Measurements from ENCODE around the gene ADK.

The ADK gene

DNA sequence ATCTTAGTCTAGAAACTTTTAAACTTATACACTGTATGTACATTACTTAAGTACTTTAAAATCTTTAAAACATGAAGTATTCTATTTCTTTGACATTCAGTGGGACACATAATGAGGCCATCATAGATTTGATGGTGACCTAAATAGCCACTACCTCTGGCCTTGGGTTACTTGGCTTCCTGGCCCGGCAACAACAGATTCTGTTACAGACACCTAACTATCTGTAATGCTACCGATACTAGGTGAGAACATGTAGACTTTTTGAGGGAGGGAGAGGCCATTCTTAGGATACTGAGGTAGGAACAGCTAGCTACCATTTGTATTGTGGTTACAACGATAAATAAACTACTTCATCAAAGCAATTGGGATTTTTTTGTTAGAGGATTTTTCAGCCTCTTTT, 520.7 kb downstream of the ADK start:
- no peak for DNase-seq (ENCODE audit: low read depth in 2 of 2)

DNA sequence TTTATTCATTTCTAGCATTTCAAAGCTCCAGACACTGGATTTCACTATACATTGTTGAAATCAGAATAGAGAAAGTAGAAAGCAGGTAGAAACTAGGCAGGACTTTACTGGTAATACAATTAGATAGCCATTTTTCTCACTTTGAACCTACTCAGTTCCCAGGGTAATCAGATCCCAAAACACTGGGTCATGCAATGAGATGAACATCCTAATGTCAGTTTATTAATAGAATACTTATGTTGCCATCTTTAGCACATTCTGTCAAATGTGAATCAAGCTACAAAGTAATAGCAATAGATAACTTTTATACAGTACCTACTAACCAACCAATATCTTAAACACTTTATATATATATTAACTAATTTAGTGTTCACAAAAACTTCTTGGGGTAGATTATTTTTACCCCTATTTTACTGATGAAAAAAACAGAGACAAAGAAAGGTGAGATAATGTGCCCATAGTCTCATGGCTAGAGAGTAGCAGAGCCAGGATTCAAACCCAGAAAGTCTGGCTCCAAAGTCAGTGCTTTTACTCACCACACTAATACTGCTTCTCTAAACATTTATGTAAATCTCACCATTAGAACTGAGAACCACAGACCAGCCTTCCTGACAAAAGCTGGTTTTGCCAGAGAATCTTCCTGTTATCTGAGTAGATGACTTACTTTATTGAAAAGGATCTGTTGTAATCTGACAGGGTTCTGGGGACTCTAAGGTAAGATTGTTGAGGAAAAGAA, 521.6 kb downstream of the ADK start:
- DNase-seq (ENCODE audit: low read depth in 2 of 2): no peak

DNA sequence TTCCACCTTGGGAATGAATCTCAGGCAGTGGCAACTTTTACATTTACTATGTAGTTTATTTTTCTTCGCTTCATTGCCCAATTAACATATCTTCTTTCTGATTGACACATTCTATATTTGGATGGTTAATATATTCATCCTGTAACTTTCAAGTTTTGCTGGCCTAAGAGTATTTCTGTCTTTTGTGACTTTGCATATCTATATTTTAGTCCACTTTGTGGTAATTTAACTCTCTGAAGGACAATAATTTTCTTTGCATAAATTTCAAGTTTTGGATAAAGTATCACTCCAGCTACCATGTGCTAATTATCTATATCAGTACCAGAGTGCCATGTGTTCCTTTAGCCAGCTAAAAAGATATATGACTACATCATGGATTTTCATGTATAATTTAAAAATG, 523.9 kb downstream of the ADK start:
- DNase-seq (ENCODE audit: low read depth in 2 of 2): no peak

DNA sequence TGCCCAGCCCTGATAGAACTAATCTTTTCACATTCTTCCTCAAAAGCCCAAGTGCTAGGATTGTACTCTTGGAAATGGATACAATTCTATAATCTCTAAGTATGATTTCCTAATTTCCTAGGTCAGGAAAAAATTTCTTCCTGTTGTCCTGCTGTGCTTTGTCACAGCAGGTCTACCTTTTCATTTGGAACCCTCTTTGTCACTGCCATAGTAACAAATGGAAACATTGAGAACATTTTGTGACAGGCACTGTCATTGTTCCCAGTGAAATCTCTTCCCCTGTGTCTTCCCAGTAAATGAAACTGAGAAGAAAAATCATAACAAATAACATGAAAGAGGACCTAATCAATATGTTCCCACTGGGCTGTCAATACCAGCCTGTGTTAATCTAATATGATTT, 524.5 kb downstream of the ADK start:
- DNase-seq (ENCODE audit: low read depth in 2 of 2): no peak

DNA sequence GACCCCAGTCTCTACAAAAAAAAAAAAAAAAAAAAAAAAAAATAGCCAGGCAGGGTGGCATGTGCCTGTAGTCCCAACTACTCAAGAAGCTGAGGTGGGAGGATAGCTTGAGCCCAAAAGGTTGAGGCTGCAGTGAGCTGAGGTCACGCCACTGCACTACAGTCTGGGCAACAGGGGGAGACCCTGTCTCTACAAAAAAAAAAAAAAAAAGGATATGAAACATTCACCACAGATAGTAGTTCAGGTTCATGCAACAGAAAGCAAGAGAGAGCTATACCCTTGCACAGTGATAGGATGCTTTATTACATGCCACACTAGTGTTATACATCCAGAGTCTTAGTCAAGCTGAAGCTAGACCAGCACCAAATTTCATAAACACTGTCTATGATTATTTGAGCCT, 526.9 kb downstream of the ADK start:
- DNase-seq (ENCODE audit: low read depth in 2 of 2): no peak

DNA sequence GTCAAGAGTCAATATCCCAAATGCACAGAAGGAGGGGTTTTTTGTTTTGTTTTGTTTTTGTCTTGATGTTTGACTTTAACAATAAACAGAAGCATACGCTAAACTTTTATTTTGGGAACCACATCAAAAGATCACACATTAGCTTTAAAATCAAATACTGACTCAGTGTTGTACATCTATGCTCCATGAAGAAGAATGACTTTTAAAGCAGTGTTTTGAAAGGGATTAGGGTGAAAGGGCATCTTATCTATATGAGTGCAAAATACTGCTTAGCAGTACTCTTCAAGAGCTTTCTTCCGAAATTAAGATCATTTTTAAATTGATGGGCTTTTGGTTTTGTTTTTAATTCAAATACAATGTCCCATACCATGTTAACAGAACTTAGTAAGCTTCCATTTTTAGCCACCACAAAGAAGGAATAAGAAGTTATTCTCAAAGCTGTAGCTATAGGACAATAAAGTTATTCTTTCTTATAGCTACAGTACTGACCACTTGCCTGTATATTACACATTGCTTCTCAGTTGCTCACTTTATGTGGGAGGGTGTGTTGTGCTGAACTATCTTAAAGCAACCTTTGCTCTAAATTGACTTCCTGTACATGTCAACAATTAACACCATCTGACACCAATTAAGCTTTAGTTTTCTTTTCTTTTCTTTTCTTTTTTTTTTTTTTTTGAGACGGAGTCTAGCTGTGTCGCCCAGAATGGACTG, 531.1 kb downstream of the ADK start:
- DNase-seq (ENCODE audit: low read depth in 2 of 2): no peak

DNA sequence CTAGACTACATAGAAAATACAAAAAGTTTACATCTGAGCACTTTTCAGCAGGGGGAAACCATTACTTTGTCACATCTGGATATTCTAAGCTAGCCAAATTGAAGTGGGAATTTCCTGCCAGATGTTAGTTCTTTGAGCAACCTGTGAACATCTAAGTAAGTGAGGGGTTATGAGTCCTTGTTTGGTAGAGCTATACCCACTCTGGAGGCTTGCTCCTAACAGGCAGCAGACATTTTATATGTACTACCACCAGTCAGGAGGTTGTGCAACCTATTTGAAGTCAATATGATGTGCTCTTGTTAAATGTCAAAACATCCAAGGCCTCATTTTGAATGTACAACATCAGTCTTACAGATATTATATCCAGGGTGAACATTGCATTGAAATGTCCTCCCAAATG, 532.0 kb downstream of the ADK start:
- no peak for DNase-seq (ENCODE audit: low read depth in 2 of 2)

DNA sequence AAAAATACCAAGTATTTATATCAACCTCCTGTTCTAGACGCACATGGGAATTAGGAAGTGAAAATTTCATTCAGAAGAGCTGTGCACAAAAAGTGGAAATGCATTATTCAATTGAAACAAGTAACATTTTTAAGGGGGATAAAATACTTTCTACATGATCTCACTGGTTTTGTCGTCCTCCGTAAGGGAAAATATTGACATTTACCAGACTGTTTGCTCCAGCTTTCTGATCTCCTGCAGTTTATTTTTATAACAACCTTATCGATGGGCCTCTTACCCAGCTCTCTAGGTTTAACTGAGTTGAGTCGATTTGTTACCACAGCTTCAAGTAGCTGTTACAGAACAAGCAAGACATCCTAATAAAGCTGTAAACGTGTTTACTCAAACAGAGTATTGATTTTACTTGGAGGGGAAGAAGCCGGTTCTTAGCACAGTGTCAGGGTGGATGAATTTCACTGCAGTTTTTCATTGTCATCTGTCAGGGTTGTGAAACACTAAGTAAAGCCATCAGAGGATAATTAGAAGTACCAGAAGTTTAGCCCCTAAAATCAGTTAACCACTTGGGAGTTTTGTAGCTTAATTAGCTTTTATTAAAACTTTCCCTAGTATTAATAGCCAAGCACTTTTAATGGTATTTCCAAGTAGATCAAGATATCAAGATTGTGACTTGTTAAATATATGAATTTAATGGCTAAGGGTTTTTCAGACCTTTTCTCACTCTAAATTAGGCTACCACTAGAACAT, 532.8 kb downstream of the ADK start:
- no peak for DNase-seq (ENCODE audit: low read depth in 2 of 2)

DNA sequence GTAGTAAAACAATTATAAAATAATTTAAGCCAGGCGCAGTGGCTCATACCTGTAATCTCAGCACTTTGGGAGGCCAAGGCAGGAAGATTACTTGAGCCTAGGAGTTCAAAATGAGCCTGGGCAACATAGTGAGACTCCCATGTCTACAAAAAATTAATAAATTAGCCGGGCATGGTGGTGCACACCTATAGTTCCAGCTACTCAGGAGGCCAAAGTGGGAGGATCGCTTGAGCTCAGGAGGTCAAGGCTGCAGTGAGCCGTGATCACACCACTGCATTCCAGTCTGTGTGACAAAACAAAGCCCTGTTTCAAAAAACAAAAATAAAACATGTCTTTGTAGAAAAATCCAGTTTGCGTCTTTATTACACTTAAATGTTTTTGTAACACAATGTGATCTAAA, 533.4 kb downstream of the ADK start:
- no peak for DNase-seq (ENCODE audit: low read depth in 2 of 2)

DNA sequence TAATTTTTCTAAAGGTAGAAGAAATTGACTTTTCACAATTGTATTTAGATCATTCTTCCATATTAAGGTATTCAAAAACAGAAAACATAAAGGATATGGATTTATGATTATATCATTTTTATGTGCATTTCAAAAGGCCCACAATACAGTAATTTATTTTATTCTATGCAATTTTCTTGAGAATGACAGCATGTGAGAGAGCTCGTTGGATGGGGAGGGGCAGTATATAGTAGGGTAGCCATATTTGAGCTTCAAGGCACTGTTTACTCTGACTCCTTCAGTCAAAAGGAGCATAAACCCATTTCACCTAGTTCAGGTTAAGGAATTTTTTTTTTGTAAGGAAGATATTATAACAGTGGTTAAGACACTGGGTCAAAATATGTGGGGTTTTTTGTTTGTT, 534.5 kb downstream of the ADK start:
- DNase-seq (ENCODE audit: low read depth in 2 of 2): no peak

DNA sequence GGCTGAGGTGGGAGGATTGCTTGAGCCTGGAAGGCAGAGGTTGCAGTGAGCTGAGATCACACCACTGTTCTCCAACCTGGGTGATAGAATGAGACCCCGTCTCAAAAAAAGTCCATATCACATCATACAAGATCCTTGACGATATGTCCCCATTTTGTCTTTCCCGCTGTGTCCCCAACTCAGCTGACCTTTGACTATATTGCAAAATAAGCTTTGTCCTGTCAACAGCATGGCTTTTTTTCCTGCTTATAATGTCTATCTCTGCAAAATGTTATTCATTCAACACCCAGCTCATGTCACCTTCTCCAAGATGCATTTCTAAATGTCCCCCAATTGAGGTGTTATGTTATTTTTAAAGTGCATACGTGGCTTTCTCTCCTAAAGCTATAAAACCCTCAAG, 539.4 kb downstream of the ADK start:
- DNase-seq (ENCODE audit: low read depth in 2 of 2): no peak

DNA sequence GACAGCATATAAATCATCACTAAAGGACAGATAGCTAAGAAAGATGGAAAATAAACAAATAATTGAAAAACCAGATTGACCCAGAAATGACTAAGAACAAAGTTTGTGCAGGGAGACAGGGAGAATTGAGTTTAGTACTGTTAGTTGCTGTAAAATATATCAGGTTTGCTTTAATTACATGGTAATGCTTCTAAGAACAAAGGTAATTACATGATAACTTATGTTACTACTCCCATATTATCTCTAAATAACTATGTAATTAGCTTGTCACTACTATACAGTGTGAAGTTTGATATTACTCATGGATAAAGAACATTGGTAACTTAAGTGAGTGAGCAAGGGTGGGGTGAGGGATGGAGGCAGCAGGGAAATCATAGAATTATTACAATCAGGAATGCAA, 540.1 kb downstream of the ADK start:
- no peak for DNase-seq (ENCODE audit: low read depth in 2 of 2)

DNA sequence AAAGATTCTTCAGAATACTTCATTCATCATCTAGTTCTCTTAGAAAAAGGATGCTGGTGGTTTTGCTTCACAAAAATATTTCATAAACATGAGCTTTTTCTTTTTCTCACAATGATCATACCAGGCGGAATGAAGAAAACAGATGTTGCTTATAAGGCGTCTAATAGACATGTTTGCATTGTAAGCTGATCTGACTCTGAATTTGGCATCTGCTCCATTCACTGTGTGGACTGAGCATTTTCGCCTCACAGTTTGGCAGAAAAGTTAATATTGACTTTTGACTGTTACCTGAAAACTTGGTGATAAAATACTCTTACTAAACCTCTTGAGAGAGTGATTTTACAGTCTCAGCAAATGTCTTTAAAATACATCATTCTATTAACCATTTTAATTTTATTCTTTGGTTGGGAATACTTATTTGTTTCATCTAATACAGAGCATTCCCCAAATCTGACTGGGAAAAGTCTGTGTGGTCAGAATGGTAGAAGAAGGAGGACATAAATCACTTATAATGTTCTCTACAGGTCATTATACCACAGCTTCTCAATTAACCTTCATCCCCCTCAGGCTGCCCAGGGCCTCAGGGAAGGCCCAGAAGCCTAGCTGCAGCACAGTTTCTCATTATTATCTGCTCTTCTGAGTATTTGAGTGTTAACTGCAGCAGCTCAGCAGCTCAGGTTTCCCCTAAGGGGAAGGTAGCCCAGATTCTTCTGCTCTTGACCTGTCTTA, 553.8 kb downstream of the ADK start:
- no peak for DNase-seq (ENCODE audit: low read depth in 2 of 2)

DNA sequence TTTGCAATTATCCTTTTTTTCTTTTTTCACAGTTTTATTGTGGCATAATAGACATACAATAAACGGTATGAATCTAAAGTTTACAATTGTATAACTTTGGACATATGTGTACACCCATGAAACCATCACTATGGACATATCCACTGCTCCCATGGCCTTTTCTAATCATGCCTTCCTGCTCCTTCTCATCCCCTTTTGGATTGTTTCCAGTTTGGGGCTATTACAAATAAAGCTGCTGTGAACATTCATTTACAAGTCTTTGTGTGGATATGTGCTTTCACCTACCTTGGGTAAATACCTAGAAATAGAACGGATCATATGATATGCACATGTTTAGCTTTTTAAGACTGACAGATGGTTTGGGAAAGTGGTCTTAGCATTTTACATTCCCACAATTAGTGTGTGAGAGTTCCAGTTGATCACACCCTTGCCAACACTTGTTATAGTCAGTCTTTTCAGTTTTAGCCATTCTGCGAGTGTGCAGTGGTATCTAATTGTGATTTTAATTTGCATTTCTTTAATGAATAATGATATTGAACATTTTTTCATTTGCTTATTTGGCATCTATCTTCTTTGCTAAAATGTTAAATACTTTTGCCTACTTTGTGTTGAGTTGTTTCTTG, 554.4 kb downstream of the ADK start:
- no peak for DNase-seq (ENCODE audit: low read depth in 2 of 2)

DNA sequence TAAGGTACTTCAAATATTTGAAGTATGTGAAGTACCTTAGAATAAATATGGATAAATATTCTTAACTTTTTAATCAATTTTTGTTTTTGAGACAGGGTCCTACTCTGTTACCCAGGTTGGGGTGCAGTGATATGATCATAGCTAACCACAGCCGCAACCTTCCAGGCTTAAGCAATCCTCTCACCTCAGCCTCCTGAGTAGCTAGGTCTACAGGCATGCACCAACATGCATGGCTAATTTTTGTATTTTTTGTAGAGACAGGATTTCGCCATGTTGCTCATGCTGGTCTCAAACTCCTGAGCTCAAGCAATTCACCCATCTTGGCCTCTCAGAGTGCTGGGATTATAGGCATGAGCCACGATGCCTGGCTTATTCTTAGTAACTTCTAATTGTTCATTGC, 555.9 kb downstream of the ADK start:
- no peak for DNase-seq (ENCODE audit: low read depth in 2 of 2)

DNA sequence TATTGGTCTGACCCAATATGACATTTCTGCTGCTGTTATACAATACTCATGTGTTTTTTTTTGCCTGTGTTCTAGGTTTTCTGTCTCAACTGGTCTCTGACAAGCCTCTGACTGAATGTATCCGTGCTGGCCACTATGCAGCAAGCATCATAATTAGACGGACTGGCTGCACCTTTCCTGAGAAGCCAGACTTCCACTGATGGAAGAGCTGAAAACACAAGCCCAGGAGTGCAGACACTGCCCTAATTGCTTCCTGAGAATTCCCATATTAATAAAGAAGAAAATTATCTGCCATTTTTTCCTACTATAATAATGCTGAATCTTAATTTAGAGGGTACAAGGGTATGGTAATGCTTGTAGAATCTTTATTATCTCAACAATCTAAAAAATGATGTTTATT, 557.2 kb downstream of the ADK start:
- DNase-seq (ENCODE audit: low read depth in 2 of 2): no peak

DNA sequence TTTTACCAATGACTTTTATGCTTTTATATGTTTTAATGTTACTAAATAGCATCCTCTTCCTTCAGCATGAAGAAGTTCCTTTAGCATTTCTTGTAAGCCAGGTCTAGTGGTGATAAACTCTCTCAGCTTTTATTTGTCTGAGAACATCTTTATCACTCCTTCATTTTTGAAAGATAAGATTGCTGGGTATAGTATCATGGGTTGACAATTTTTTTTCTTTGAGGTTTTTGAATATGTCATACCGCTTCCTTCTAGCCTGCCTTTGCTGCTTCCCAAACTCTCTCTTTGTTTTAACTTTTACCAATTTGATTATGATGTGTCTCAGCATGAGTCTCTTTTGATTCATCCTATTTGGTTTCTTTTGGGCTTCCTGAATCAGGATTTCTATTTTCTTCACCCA, 567.2 kb downstream of the ADK start:
- DNase-seq (ENCODE audit: low read depth in 2 of 2): no peak

DNA sequence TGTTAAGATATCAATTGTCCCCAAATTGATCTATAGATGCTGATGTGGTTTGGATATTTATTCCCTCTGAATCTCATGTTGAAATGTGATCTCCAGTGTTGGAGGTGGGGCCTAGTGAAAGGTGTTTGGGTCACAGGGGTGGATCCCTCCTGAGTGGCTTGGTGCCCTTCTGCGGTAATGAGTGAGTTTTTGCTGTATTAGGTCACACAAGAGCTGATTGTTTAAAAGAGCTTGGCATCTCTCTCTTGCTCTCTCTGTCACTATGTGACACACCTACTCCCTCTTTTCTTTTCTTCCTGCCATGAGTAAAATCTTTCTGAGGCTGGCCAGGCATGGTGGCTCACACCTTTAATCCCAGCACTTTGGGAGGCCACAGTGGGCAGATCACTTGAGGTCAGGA, 577.2 kb downstream of the ADK start:
- DNase-seq (ENCODE audit: low read depth in 2 of 2): no peak

DNA sequence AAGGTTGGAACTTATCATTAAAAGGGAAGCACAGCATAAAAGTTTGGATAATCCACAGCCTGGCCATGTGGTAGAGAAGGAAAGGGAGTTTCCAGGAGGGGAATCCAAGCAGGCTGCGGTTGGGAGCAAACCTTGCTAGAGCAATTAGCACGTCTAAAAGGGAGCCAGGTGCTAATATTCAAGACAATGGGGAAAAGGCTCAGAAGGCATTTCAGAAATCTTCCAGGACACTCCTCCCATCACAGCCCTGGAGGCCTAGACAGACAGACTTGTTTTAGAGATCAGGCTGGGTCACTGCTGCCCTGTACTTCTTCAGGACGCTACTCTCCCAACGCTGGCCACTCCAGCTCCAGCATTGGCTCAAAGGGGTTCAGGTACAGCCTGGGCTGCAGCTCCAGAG, 579.2 kb downstream of the ADK start:
- no peak for DNase-seq (ENCODE audit: low read depth in 2 of 2)

DNA sequence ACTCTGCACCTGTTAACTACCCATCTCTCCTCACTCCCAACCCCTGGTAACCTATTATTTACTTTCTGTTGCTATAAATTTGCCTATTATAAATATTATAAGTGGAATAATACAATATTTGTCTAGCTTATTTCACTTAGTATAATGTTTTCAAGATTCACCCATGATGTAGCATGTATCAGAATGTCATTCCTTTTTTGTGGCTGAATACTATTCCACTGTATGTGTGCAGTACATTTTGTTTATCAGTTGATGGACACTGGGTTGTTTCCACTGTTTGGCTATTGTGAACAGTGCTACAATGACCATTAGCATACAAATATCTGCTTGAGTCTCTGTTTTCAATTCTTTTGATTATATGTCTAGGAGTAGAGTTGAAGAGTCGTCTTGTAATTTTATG, 582.6 kb downstream of the ADK start:
- DNase-seq (ENCODE audit: low read depth in 2 of 2): no peak

DNA sequence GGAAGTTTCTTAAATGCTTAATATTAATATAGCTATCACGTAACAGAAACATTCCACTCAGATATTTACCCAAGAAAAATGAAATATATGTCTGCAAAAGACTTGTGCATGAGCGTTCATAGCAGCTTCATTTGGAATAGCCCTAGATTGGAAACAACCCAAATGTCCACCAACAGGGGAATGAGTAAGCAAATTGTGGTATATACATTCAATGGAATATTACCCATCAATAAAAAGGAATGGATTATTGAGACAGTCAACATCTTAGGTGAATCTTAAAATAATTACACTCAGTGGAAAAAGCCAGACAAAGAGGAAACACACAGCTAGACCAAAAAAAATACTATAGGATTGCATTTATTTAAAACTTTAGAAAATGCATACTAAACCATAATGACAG, 585.0 kb downstream of the ADK start:
- no peak for DNase-seq (ENCODE audit: low read depth in 2 of 2)

DNA sequence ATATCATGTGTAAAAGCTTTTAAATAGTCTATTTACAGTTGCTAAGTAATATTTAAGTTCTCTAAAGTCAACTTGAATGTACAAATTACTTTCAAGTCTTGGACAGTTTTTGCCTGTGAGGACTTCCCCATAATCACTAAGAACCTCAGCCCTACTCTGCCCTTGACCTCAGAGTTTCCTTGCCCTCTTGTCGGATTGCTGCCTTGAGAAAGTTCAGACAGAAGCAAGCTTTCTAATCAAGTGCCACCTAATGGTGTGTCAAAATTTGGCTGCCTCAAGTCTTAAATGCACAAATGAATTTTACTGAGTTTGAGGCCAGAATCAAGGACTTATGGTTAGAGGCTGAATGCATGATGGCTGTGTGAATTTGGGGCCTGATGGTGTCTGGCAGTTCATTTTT, 587.0 kb downstream of the ADK start:
- no peak for DNase-seq (ENCODE audit: low read depth in 2 of 2)

Measured in stimulated activated CD8-positive, alpha-beta memory T cell treated with anti-CD3 and anti-CD28 coated beads, Interleukin-15, amount 100 ng/mL, for 4 hours (primary cell).